SK-N-MC (cell line): ENCODE results near the gene RDM1.

Experiments used
- EZH2 ChIP-seq: fragments of 200-600 bp; sonication (generic); IDR thresholded peaks from one replicate; pipeline ENCODE4 v1.6.1; 2017; ENCODE audit warnings: antibody characterized with exemption
- FOXP2 ChIP-seq: optimal IDR thresholded peaks from 2 replicates; pipeline ENCODE3; 2011; ENCODE audit warnings: mild to moderate bottlenecking, moderate library complexity; ENCODE audit not compliant: insufficient read depth; ENCODE audit errors: extremely low read length, control extremely low read depth
- POLR2AphosphoS5 ChIP-seq: IDR thresholded peaks from 2 replicates; pipeline ENCODE4 v1.6.1; 2012; ENCODE audit warnings: mild to moderate bottlenecking, low read depth, low read length, borderline replicate concordance

GRCh38 chr17:35943537-35943936 is 13.0 kb upstream of the RDM1 start, which contains the start of gene LYZL6:
- TF ChIP-seq POLR2AphosphoS5 (no peak), EZH2 (no peak), FOXP2 (no peak)
